GM18909 (cell line): ENCODE measurements around the gene FYN.

Experiments used
- ATAC-seq: cut with Tn5 transposase; IDR thresholded peaks from one replicate; pipeline ENCODE4 v1.9.1; 2021; ENCODE audit warnings: mild to moderate bottlenecking; ENCODE audit not compliant: unreplicated experiment, poor library complexity

FYN gene

DNA sequence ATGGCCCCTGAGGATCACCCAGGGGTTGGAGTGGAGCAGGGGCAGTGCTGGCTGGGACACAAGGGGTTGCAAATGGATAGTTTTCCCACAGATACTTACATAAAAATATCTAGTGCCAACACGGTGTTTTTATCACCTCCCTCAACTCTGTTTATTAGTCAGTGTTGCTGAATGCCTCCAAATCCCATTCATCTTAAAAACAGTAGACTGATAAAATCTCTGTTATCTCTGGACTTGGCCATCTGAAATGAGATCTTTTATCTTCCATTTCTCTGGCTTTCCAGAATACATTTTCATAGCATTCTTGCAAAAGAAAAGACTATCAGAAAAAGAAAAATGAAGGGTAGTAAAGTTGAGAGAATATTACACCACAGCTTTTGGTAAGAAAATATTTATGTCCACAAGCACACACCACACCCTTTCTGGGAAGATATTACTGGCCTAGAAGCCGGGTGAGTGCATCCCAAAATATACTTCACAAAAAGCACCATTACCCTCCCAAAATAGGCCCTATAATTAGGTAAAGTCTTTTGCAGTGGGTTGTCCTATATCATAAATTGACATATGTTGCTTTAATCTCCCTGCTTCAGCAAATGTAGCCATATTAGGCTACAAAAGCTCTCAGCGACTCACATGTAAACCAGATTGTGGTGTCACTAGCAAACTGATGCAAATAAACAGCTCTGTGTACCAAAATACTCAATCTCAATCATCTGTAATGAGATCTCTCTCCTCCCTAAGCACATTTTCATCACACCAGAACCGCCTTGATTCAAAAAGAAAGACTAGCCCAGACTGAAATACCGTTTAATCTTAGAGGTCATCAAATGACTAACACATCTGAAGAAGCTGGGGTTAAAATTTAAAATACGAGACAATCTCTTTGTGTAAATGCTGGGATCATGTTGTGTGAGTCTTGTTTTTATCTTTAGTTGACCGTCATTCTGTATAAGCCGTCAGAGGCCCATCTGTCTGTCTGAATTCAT lies 96.7 kb downstream of the FYN start:
- no peak for ATAC-seq

DNA sequence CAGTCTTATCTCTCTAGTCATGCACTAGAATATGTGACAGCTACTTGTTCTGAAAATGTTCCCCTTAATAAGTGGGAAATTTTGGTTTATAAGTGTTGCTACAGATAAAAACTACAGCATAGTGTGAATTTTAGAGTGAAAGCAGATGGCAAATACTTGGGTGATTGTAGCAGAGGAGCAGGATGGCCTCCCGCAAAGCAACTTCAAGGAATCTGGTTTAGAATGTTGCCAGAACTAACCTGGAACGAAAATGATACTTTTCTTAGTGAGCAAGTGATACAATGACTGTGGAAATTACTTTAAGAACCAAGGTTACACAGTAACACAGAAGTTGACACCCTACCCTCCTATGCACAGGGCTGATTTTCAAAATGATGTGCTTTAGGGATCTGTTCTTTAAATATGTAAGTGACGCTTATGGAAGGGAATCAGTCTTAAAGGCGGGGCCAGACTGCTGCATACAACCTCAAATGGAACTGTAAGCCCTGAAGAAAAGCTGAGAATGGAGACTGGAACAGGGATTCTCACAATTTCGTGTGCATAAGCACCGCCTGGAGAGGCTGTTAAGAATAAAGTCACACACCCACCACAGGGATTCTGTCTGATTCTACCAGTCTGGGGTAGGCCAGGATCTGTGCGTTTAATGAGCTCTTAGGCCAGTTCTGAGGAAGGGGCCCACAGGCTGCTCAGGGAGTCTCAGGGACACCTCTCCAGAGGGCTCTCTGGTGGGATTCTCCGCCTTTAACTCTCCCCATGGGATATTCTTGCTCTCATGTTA lies 97.9 kb downstream of the FYN start:
- ATAC-seq = no peak

DNA sequence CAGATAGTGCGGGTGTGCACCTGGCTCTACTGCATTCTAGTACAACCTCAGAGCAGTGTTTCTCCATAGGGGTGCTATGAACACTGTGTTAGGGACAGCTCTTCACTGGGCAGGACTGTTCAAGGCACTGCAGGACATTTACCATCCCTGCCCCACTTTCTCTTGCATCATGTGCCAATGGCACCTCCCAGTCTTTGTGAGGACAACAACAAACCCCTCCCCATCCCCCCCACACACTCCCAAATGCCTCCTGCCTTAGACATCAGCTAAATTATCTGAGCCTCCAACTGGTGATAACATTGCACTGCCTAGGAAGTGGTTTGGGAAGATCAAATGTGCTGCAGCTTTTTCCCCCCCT lies 98.9 kb downstream of the FYN start:
- no peak for ATAC-seq

DNA sequence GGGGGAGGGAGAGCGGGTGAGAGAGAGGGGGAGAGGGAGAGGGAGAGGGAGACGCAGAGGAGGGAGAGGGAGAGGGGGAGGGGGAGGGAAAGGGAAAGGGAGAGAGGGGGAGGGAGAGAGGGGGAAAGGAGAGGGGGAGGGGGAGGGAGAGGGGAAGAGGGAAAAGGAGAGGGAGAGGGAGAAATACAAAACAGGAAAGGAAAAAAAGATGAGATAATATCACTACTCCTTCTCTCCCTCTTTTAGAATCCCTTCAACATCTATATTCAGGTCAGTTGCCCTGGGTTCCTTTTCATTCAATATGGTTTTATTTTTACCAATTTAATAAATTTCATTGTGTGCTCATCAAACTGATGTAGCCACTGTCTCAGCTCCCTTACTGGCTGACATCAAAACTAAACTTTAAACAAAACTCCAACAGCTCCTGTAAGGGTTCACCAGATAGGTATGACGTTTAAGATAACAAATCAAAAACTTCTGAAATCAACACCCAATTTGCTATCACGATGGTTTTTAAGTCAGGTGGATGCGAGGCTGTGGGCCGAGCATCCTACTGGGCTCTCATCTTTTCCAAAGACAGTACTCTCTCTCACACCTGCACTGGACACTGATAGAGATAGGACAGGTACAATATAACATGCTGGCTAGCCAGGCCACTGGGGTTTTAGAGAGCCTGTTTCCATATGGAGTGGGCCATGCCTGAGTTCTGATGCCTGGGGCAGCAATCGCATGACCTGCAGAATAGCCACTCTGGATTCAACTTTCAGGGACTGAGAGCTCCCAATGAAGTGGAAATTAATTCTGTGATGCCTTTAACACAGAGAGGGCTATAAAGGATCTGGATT lies 99.5 kb downstream of the FYN start:
- ATAC-seq = no peak

DNA sequence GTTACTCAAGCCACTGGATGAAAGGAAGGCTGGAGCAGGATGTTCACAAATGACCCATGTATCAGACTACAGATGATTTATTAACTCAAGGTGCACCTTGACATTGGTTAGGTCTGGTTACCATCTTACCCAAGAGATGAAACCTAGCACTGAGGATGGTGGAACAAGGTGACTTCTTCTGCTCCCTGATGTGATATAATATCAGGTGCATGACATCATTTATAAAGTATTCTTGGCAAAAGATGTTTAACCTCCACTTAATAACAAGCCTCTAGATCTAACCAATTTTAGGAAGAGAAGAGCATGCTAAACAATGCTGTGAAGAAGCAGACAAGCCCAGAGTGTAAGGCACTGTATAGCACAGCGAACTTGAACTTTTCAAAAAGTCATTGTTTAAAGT lies 100.9 kb downstream of the FYN start:
- ATAC-seq = no peak

GRCh38 chr6:111771629-111772028 lies 101.6 kb downstream of the FYN start:
- no peak for ATAC-seq

- ATAC-seq = no peak
Observed at GRCh38 chr6:111771094-111771432, 102.2 kb downstream of the FYN start.

GRCh38 chr6:111770263-111771093 lies 102.8 kb downstream of the FYN start:
- no peak for ATAC-seq

- ATAC-seq = no peak
Observed at GRCh38 chr6:111769365-111770152, 103.7 kb downstream of the FYN start.

GRCh38 chr6:111768431-111768770 lies 104.9 kb downstream of the FYN start:
- ATAC-seq = no peak

DNA sequence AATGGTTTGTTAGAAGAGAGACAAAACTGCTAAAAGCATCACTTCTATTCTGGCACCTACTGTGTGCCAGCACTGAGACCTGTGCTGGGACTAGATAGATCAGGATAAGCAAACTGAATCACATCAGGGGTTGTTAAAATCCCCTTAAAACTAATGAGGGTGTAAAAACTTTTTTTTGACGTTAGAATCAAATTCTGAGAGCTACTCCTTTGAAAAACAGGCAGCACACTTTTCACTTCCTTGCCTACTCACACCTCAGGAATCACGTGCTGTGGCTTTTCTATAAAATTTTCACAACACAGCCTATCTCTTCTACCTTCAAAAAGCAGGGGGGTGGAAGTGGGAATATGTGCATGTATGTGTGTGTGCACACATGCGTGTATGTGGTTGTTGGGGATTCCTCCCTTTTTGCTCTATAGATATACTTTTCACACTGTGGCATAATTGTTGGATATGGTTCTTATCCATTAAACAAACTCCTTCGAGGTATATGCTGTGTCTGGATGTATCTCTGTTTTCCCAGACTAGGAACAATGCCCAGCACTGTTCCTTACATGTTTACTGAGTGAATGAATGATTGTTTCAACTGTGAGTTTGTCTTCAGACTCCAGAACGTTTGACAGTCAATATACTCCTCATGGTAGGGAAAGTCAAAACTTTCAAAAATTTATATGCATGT lies 105.4 kb downstream of the FYN start:
- no peak for ATAC-seq

GRCh38 chr6:111766201-111766857 lies 106.9 kb downstream of the FYN start:
- no peak for ATAC-seq

DNA sequence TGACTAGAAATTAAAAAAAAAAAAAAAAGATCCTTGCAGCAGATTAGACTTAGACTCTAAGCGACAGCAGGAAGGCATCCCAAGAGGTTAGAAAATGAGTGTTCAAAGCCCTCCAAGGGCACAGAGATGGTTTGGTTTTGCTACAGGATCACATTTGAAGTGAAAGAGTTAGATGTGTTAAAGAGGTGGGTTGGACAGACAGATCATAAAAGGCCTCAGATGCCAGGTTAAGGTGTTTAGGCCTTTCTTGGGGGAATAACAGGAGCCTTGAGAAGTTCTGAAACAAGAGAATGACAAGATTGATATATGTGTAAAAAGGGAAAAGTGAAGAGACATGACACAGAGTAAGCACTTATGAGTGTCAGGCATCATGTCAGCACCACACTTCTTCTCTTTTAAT lies 107.5 kb downstream of the FYN start:
- no peak for ATAC-seq

GRCh38 chr6:111764238-111765175 lies 108.7 kb downstream of the FYN start:
- ATAC-seq = peak; percentile 89

GRCh38 chr6:111763381-111763780 lies 109.9 kb downstream of the FYN start:
- no peak for ATAC-seq

GRCh38 chr6:111761783-111762312 lies 111.4 kb downstream of the FYN start:
- ATAC-seq = peak; percentile 57

DNA sequence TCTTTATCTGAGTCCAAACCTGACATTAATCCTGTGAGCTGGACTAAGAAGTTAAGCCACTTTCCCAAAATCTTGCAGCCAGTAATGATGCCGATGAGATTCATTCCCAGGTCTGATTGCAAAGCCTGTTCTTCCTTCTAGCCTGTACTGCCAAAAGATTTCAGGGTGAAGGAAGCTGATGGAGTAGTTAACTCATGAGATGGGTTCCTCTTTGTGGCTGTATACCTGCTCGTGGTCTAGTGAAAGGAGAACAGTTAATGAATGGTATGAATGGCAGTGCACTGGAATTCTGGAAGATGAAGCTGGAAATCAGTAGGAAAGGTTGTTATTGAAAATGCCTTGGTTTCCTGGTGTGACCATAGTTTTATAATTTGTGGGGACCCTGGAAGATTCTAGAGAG lies 112.0 kb downstream of the FYN start:
- no peak for ATAC-seq
